CD4-positive, CD25-positive, alpha-beta regulatory T cell (primary cell): ENCODE measurements around the gene CBR4. TPM values are rescaled to one million over a fixed set of nuclear protein-coding genes. Genes with fewer than 3 reads are reported as not detected.
"Not testable (repeated sequence)": the region's sequence is repeated elsewhere in the genome, so short reads cannot be mapped to it uniquely, and the experiment has no call there.

Experiments used
- ATAC-seq, 2 donors: fragments of 150-1000 bp; cut with Tn5 transposase; one replicate each; pipeline ENCODE4 v1.10.0; 2021; ENCODE audit warnings: low read depth in 2 of 2, moderate number of reproducible peaks in 2 of 2, moderate library complexity in 1 of 2
- DNase-seq, 3 donors: peaks; one replicate each; pipeline versions ENCODE4 v3.0.0 to v3.0.0-alpha.2; 2012 to 2022; ENCODE audit warnings: mixed read lengths in 1 of 3
- H3K27ac ChIP-seq: one replicate; pipeline ENCODE4 v1.7.0; 2013; ENCODE audit warnings: mild to moderate bottlenecking, low read length; ENCODE audit not compliant: insufficient read depth, poor library complexity, severe bottlenecking
- H3K27me3 ChIP-seq: one replicate; pipeline ENCODE4 v1.7.0; 2013; ENCODE audit warnings: low read length; ENCODE audit not compliant: control insufficient read depth, insufficient read depth
- H3K36me3 ChIP-seq: one replicate; pipeline ENCODE4 v1.7.0; 2013; ENCODE audit warnings: mild to moderate bottlenecking, low read length, moderate library complexity; ENCODE audit not compliant: control insufficient read depth, insufficient read depth
- H3K4me1 ChIP-seq: 2 replicates; pipeline ENCODE4 v1.7.0; 2013; ENCODE audit warnings: mild to moderate bottlenecking, low read length; ENCODE audit not compliant: insufficient read depth, control insufficient read depth, poor library complexity, severe bottlenecking
- H3K4me3 ChIP-seq: one replicate; pipeline ENCODE4 v1.7.0; 2013; ENCODE audit warnings: low read depth, mild to moderate bottlenecking, low read length, moderate library complexity
- H3K9me3 ChIP-seq, 2 experiments: 1 replicate in 1 of 2; 2 replicates in 1 of 2; pipeline ENCODE4 v1.7.0; 2013; ENCODE audit warnings: low read length in 2 of 2, mild to moderate bottlenecking in 1 of 2, moderate library complexity in 1 of 2; ENCODE audit not compliant: control insufficient read depth in 2 of 2
- H3K27ac Mint-ChIP-seq, 3 donors: one replicate each; pipeline ENCODE4 v1.8.0; 2020 to 2022; ENCODE audit warnings: mild to moderate bottlenecking in 3 of 3, mixed read lengths in 3 of 3, moderate library complexity in 2 of 3
- H3K27me3 Mint-ChIP-seq: one replicate; pipeline ENCODE4 v1.8.0; 2022; ENCODE audit warnings: mild to moderate bottlenecking, mixed read lengths
- H3K36me3 Mint-ChIP-seq: one replicate; pipeline ENCODE4 v1.8.0; 2020; ENCODE audit warnings: mixed read lengths
- H3K4me1 Mint-ChIP-seq, 4 donors: one replicate each; pipeline ENCODE4 v1.8.0; 2020 to 2022; ENCODE audit warnings: mixed read lengths in 4 of 4, mild to moderate bottlenecking in 1 of 4
- H3K4me3 Mint-ChIP-seq, 4 donors: one replicate each; pipeline ENCODE4 v1.8.0; 2020 to 2022; ENCODE audit warnings: mild to moderate bottlenecking in 4 of 4, mixed read lengths in 4 of 4, moderate library complexity in 3 of 4
- H3K9me3 Mint-ChIP-seq, 7 donors: one replicate each; pipeline ENCODE4 v1.8.0; 2020 to 2022; ENCODE audit warnings: mixed read lengths in 7 of 7, mild to moderate bottlenecking in 3 of 7, moderate library complexity in 2 of 7
- polyA plus RNA-seq, 4 donors: library from polyadenylated mRNA; unstranded; fragments of 300-500 nt; fragmentation: Illumina TruSeq; gene quantifications; one replicate each; pipeline ENCODE4 v1.2.3, GENCODE V29; 2021
- total RNA-seq: library from RNA; stranded (reverse); gene quantifications from one replicate; pipeline ENCODE4 v1.2.3, GENCODE V29; 2022

Gene CBR4
- total and polyA plus RNA-seq, 5 donors from 2014 or later = 6.7 to 10.0 (median 6.7) TPM

GRCh38 chr4:168981460-168981859, 28.6 kb downstream of the CBR4 start:
- Histone ChIP-seq H3K36me3 (peaks cover 38% of the 10 kb centered on the region), H3K9me3 (peaks cover 17 to 20% of the 10 kb centered on the region in 2 experiments), H3K27ac (no peak overlapping the region), H3K4me1 (no peaks in the 10 kb centered on the region), H3K4me3 (no peak overlapping the region), H3K27me3 (no peaks in the 10 kb centered on the region)
- Mint-ChIP-seq H3K4me1 (peaks cover 0 to 13% (median 1%) of the 10 kb centered on the region in 4 donors), H3K4me3 (no peak overlapping the region), H3K9me3 (peaks cover 3 to 25% (median 18%) of the 10 kb centered on the region in 7 donors), H3K36me3 (peaks cover 56% of the 10 kb centered on the region), H3K27me3 (no peaks in the 10 kb centered on the region), H3K27ac (no peak overlapping the region)
- DNase-seq (no peak), ATAC-seq (no peak)

DNA sequence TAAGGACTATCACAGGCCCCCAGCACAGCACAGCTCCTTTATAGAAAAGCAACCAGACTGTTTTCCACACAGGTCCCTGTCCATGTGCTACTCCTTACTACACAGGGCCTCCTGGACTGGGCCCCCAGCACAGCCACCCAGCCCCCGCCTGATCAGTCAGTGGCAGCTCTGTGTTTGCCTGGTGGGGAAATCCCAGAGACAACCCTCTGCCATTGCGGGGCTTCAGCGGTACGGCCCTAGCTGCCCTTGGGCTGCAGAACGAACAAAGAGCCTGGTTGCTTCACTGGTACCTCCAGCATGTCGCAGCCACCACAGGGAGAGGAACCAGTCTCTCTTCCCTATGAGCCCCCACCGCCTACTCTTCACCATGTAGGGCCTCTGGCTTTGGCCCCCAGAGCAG, 30.7 kb downstream of the CBR4 start:
- ATAC-seq (no peak), DNase-seq (no peak)
- Mint-ChIP-seq H3K4me3 (no peak overlapping the region), H3K27me3 (no peaks in the 10 kb centered on the region), H3K27ac (no peak overlapping the region), H3K9me3 (peaks cover 3 to 36% (median 22%) of the 10 kb centered on the region in 7 donors), H3K36me3 (peaks cover 41% of the 10 kb centered on the region), H3K4me1 (peaks cover 0 to 13% (median 1%) of the 10 kb centered on the region in 4 donors)
- H3K9me3 ChIP-seq = peaks cover 22 to 25% of the 10 kb centered on the region in 2 experiments
- H3K27ac ChIP-seq = no peak overlapping the region
- no peaks in the 10 kb centered on the region for H3K27me3 ChIP-seq
- no peaks in the 10 kb centered on the region for H3K4me1 ChIP-seq
- no peak overlapping the region for H3K4me3 ChIP-seq
- peaks cover 39% of the 10 kb centered on the region for H3K36me3 ChIP-seq

- H3K27ac ChIP-seq = no peak overlapping the region
- peaks cover 3 to 34% (median 21%) of the 10 kb centered on the region in 7 donors for H3K9me3 Mint-ChIP-seq
- H3K9me3 ChIP-seq = peaks cover 27 to 33% of the 10 kb centered on the region in 2 experiments
Measured at GRCh38 chr4:168978001-168978700, 31.9 kb downstream of the CBR4 start.

GRCh38 chr4:168972596-168972995, 37.5 kb downstream of the CBR4 start:
- Histone ChIP-seq H3K4me1 (no peaks in the 10 kb centered on the region), H3K36me3 (peaks cover 17% of the 10 kb centered on the region), H3K4me3 (no peak overlapping the region), H3K27me3 (no peaks in the 10 kb centered on the region), H3K27ac (no peak overlapping the region), H3K9me3 (peaks cover 23 to 24% of the 10 kb centered on the region in 2 experiments)
- H3K9me3 Mint-ChIP-seq = peaks cover 0 to 36% (median 25%) of the 10 kb centered on the region in 7 donors
- H3K4me3 Mint-ChIP-seq = no peak overlapping the region
- no peaks in the 10 kb centered on the region for H3K4me1 Mint-ChIP-seq
- peaks cover 7% of the 10 kb centered on the region for H3K36me3 Mint-ChIP-seq
- DNase-seq = no peak
- H3K27me3 Mint-ChIP-seq = no peaks in the 10 kb centered on the region
- ATAC-seq = no peak
- peak overlapping the region in 1 of 3 donors; percentile 54 for H3K27ac Mint-ChIP-seq

More at GRCh38 chr4:168978001-168978700, 31.9 kb downstream of the CBR4 start:
- no peak overlapping the region for H3K4me3 ChIP-seq
- H3K27ac Mint-ChIP-seq = no peak overlapping the region
- H3K27me3 ChIP-seq = no peaks in the 10 kb centered on the region
- H3K4me3 Mint-ChIP-seq = no peak overlapping the region
- no peaks in the 10 kb centered on the region for H3K27me3 Mint-ChIP-seq
- H3K36me3 Mint-ChIP-seq = peaks cover 29% of the 10 kb centered on the region
- peaks cover 35% of the 10 kb centered on the region for H3K36me3 ChIP-seq
- ATAC-seq (no peak), DNase-seq (no peak)
- H3K4me1 ChIP-seq = no peaks in the 10 kb centered on the region
- H3K4me1 Mint-ChIP-seq = peaks cover 0 to under 1% (median 0%) of the 10 kb centered on the region in 4 donors

GRCh38 chr4:168960716-168961115, 49.3 kb downstream of the CBR4 start:
- no peak overlapping the region for H3K27ac Mint-ChIP-seq
- H3K27me3 Mint-ChIP-seq = peaks cover 4% of the 10 kb centered on the region
- Histone ChIP-seq H3K9me3 (no peaks in the 10 kb centered on the region), H3K27ac (no peak overlapping the region), H3K4me1 (no peaks in the 10 kb centered on the region), H3K36me3 (no peaks in the 10 kb centered on the region), H3K27me3 (no peaks in the 10 kb centered on the region), H3K4me3 (no peak overlapping the region)
- DNase-seq (no peak), ATAC-seq (no peak)
- H3K4me3 Mint-ChIP-seq = no peak overlapping the region
- H3K36me3 Mint-ChIP-seq = peaks cover 10% of the 10 kb centered on the region
- peaks cover 0 to 6% (median 3%) of the 10 kb centered on the region in 7 donors for H3K9me3 Mint-ChIP-seq
- no peaks in the 10 kb centered on the region for H3K4me1 Mint-ChIP-seq

DNA sequence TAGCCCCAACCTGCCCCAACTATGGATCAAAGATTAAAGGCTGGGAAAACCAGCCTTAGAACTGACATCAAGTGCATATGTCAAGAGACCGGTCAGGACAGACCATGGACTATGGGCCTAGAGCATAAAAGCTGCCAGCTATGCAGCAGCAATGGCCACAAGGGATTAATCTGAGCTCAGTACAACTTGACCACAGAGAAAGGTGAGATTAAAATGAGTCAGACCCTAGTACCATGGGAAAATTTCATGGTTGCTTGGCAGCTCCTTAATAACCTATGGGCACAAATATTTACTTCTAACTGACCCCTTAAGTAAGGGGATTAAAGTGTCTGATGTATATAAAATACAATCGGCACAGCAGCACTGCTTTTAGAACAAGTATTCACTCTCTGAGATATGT, 54.4 kb downstream of the CBR4 start:
- peaks cover 0 to 7% (median 2%) of the 10 kb centered on the region in 7 donors for H3K9me3 Mint-ChIP-seq
- no peaks in the 10 kb centered on the region for H3K4me1 Mint-ChIP-seq
- no peaks in the 10 kb centered on the region for H3K4me1 ChIP-seq

DNA sequence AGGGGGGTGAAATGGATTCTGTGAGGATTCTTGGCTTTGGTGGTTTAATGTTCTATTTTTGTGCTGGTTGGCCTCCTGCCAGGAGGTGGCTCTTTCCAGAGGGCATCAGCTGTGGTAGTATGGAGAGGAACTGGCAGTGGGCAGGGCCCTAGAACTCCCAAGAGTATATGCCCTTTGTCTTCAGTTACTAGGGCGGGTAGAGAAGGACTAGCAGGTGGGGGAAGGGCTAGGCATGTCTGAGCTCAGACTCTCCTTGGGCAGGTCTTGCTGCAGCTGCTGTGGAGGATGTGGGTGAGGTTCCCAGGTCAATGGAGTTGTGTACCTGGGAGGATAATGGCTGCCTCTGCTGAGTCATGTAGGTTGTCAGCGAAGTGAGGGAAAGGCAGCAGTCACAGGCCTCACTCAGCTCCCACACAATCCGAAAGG, 57.2 kb downstream of the CBR4 start:
- not testable (repeated sequence) for H3K4me3 ChIP-seq, H3K36me3 Mint-ChIP-seq, H3K27me3 Mint-ChIP-seq, H3K9me3 ChIP-seq, H3K36me3 ChIP-seq, H3K4me1 Mint-ChIP-seq, DNase-seq, H3K27ac ChIP-seq, H3K4me1 ChIP-seq, H3K27me3 ChIP-seq, H3K4me3 Mint-ChIP-seq, H3K27ac Mint-ChIP-seq, ATAC-seq
- H3K9me3 Mint-ChIP-seq = peaks cover 0 to 18% (median 3%) of the 10 kb centered on the region in 7 donors

More for the DNA sequence above, 54.4 kb downstream of the CBR4 start:
- Histone ChIP-seq H3K27me3 (no peaks in the 10 kb centered on the region), H3K27ac (no peak overlapping the region), H3K36me3 (no peaks in the 10 kb centered on the region), H3K4me3 (no peak overlapping the region), H3K9me3 (no peaks in the 10 kb centered on the region)
- Mint-ChIP-seq H3K36me3 (peaks cover 4% of the 10 kb centered on the region), H3K27me3 (peaks cover 4% of the 10 kb centered on the region), H3K4me3 (no peak overlapping the region), H3K27ac (no peak overlapping the region)
- ATAC-seq (no peak), DNase-seq (no peak)

GRCh38 chr4:168945291-168945690, 64.8 kb downstream of the CBR4 start:
- peaks cover 0 to 15% (median 2%) of the 10 kb centered on the region in 7 donors for H3K9me3 Mint-ChIP-seq
- ATAC-seq = no peak
- H3K27me3 ChIP-seq = no peaks in the 10 kb centered on the region

More at GRCh38 chr4:168945291-168945690, 64.8 kb downstream of the CBR4 start:
- no peak for DNase-seq
- H3K27me3 Mint-ChIP-seq = no peaks in the 10 kb centered on the region
- no peak overlapping the region for H3K4me3 Mint-ChIP-seq
- Histone ChIP-seq H3K36me3 (no peaks in the 10 kb centered on the region), H3K4me1 (no peaks in the 10 kb centered on the region), H3K27ac (no peak overlapping the region), H3K9me3 (no peaks in the 10 kb centered on the region), H3K4me3 (no peak overlapping the region)
- no peak overlapping the region for H3K27ac Mint-ChIP-seq
- peaks cover 7% of the 10 kb centered on the region for H3K36me3 Mint-ChIP-seq
- no peaks in the 10 kb centered on the region for H3K4me1 Mint-ChIP-seq
